DOHH2 (cell line): ENCODE measurements around the gene TRIM27.
"Not testable (repeated sequence)": the region's sequence is repeated elsewhere in the genome, so short reads cannot be mapped to it uniquely, and the experiment has no call there.

ENCODE experiments used
- CTCF ChIP-seq: fragments of 200-600 bp; sonication (generic); IDR thresholded peaks from one replicate; pipeline ENCODE4 v1.5.1; 2014; ENCODE audit warnings: antibody characterized with exemption, mild to moderate bottlenecking, low read depth, low read length; ENCODE audit not compliant: poor library complexity, severe bottlenecking
- EZH2phosphoT487 ChIP-seq: fragments of 200-600 bp; sonication (generic); IDR thresholded peaks from 2 replicates; pipeline ENCODE4 v1.6.1; 2017; ENCODE audit warnings: borderline replicate concordance, mild to moderate bottlenecking, antibody characterized with exemption, low read length, moderate library complexity, mixed read lengths

GRCh38 chr6:28854405-28854804, 69.4 kb downstream of the TRIM27 start:
- not testable (repeated sequence) for TF ChIP-seq CTCF, EZH2phosphoT487
